BJ (cell line): Measurements from ENCODE around the gene SPTAN1. TPM values are rescaled to one million over a fixed set of nuclear protein-coding genes. Genes with fewer than 3 reads are reported as not detected.
"Not testable (repeated sequence)": the region's sequence is repeated elsewhere in the genome, so short reads cannot be mapped to it uniquely, and the experiment has no call there.

Source experiments
- CTCF ChIA-PET: fragments of 350-600 bp; formaldehyde crosslinking; extraction: SDS; loops from one replicate; lab custom pipeline; 2021; ENCODE audit warnings: antibody characterized with exemption, inconsistent platforms; lab: Yijun Ruan, JAX
- POLR2A ChIA-PET: fragments of 300-600 bp; sonication (Branson Sonifier 250); formaldehyde crosslinking; extraction: SDS; loops from one replicate; lab custom pipeline; 2021; ENCODE audit warnings: antibody characterized with exemption; lab: Charles Lee
- DNase-seq: peaks from one replicate; pipeline ENCODE4 v3.0.0-alpha.2; 2011; ENCODE audit warnings: low read depth
- H3K27me3 ChIP-seq: 2 replicates; pipeline ENCODE4 v1.6.0; 2011; ENCODE audit warnings: low read length; ENCODE audit not compliant: control insufficient read depth, insufficient read depth
- H3K36me3 ChIP-seq: 2 replicates; pipeline ENCODE4 v1.5.1; 2011; ENCODE audit warnings: low read length; ENCODE audit not compliant: control insufficient read depth, insufficient read depth
- H3K4me3 ChIP-seq: 2 replicates; pipeline ENCODE4 v1.5.1; 2011; ENCODE audit warnings: low read depth, mild to moderate bottlenecking, control low read depth, low read length
- polyA plus RNA-seq: library from polyadenylated mRNA; depleted of rRNA; stranded (reverse); fragments of >200 nt; gene quantifications from 2 replicates; pipeline ENCODE4 v1.2.3, GENCODE V29; 2011
- TF ChIP-seq, protein P1 (sequence below): IDR thresholded peaks from 2 replicates; pipeline ENCODE4 v1.5.1; 2011; ENCODE audit warnings: low read depth, mild to moderate bottlenecking, control low read depth, inconsistent platforms, low read length, moderate library complexity; ENCODE audit not compliant: insufficient read depth

The SPTAN1 gene
- polyA plus RNA-seq, 1 experiment: 317 TPM

DNA sequence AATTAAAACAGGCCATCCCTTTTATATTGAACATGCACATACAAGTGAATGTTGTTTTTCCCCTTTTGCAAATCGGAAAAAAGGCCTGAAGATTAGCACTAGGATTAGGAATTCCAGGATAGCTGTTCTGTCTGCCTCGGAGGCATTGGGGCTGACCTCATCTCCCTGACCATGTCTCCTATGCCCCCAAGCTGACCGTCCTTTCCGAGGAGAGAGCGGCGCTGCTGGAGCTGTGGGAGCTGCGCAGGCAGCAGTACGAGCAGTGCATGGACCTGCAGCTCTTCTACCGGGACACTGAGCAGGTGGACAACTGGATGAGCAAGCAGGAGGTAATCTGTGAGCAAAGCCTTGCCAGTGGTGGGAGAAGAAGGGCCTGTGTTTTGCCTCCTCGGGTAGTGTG, 28.3 kb downstream of the SPTAN1 start:
- ChIA-PET POLR2A (no interaction called here), CTCF (interaction anchor here (0.9 kb wide), 1 partner anchor 55 kb away, joined by 3 read pairs; no protein-coding TSS in a partner anchor)
- Histone ChIP-seq H3K4me3 (no peak overlapping the region), H3K27me3 (no peaks in the 10 kb centered on the region), H3K36me3 (peaks cover 67% of the 10 kb centered on the region)
- TF ChIP-seq, protein P1, sequence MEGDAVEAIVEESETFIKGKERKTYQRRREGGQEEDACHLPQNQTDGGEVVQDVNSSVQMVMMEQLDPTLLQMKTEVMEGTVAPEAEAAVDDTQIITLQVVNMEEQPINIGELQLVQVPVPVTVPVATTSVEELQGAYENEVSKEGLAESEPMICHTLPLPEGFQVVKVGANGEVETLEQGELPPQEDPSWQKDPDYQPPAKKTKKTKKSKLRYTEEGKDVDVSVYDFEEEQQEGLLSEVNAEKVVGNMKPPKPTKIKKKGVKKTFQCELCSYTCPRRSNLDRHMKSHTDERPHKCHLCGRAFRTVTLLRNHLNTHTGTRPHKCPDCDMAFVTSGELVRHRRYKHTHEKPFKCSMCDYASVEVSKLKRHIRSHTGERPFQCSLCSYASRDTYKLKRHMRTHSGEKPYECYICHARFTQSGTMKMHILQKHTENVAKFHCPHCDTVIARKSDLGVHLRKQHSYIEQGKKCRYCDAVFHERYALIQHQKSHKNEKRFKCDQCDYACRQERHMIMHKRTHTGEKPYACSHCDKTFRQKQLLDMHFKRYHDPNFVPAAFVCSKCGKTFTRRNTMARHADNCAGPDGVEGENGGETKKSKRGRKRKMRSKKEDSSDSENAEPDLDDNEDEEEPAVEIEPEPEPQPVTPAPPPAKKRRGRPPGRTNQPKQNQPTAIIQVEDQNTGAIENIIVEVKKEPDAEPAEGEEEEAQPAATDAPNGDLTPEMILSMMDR: no peak
- no peak for DNase-seq

DNA sequence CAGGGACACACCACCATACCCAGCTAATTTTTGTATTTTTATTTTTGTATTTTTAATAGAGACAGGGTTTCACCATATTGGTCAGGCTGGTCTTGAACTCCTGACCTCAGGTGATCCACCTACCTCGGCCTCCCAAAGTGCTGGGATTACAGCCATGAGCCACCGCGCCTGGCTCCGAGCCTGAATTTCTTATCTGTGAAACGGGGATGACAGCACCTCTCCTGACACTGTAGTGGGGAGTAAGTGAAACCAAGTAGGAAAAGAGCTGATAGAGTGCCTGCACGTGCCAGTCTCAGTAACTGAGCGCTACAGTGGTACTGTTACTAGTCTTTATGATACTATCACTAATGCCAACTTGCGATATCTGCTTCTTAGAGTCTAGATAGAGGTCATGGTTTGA, 32.8 kb downstream of the SPTAN1 start:
- CTCF ChIA-PET, DNase-seq, H3K27me3 ChIP-seq, POLR2A ChIA-PET, H3K4me3 ChIP-seq: not testable (repeated sequence)
- peaks cover 52% of the 10 kb centered on the region for H3K36me3 ChIP-seq

DNA sequence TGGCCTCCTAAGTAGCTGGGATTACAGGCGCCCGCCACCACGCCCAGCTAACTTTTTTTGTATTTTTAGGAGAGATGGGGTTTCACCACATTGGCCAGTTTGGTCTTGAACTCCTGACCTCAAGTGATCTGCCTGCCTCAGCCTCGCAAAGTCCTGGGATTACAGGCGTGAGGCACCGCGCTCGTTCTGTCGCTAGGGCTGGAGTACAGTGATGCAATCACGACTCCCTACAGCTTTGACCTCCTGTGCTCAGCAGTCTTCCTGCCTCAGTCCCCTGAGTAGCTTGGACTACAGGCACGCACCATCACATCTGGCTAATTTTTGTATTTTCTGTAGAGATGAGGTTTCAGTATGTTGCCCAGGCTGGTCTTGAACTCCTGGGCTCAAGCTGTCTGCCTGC, 34.5 kb downstream of the SPTAN1 start:
- H3K27me3 ChIP-seq, POLR2A ChIA-PET, H3K4me3 ChIP-seq, CTCF ChIA-PET, DNase-seq: not testable (repeated sequence)
- H3K36me3 ChIP-seq: peaks cover 51% of the 10 kb centered on the region

DNA sequence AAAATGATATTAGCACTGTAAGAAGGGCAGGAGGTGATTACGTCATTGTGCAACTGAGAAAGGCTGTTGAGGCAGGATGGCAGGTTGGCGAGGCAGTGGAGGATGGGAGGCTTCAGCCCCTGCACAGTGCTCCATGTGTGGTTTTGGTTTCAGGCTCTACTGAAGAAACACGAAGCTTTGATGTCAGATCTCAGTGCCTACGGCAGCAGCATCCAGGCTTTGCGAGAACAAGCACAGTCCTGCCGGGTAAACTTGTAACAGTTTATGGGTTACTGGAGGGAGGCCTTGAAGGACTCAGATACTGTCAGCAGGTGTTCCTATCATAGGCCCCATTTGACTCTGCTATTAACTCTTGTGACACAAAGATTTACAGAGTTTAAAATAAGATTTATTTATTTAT, 35.1 kb downstream of the SPTAN1 start:
- CTCF ChIA-PET: no interaction called here

DNA sequence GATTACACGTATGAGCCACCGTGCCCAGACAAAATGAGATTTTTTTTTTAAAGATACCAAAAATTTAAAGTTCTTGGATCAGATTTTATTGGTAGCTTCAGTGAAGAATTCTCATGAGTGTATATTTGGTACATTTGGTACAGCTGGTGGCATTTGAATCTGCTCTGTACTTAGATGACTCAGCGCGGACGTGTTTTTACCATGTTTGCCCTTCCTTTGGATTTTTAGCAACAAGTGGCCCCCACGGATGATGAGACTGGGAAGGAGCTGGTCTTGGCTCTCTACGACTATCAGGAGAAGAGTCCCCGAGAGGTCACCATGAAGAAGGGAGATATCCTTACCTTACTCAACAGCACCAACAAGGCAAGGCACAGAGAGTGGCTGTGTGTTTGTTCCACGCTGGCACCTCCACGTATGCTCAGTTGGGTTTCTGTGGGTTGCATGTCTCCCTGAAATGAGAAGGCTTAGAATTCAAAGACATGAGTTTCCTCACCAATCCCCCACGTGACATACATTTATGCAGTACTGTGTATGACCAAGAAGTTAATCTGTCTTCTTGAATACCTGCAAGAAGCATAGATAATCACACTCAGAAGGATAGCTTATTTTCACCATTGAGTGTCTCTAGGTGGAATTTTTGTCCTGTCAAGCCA, 36.3 kb downstream of the SPTAN1 start:
- Histone ChIP-seq H3K36me3 (peaks cover 45% of the 10 kb centered on the region), H3K27me3 (no peaks in the 10 kb centered on the region), H3K4me3 (no peak overlapping the region)
- CTCF ChIA-PET: no interaction called here
- POLR2A ChIA-PET: no interaction called here
- DNase-seq: no peak
- TF ChIP-seq, protein P1: no peak

More for the DNA sequence above, 35.1 kb downstream of the SPTAN1 start:
- Histone ChIP-seq H3K36me3 (peaks cover 49% of the 10 kb centered on the region), H3K4me3 (no peak overlapping the region), H3K27me3 (no peaks in the 10 kb centered on the region)
- DNase-seq: no peak
- POLR2A ChIA-PET: no interaction called here
- TF ChIP-seq, protein P1: no peak

DNA sequence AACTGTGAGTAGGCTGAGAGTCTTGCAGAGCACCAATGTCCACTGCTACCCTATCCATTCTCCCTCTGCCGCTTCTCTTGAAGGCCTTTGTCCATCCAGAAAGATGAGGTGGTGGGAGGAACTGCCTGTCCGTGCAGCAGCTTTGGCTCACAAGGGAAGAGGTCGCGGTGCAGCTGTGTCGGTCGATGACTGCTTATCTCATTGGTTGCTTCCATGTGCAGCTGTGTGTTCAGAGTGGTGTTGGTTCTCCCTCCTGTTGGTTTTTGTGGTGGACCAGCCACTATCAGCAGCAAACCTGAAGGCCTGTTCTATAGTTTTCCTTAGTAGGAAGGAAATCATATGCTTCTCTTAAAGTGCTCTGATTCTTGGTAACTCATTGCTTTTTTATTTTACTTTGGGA, 40.7 kb downstream of the SPTAN1 start:
- POLR2A ChIA-PET: no interaction called here
- TF ChIP-seq, protein P1: no peak
- H3K27me3 ChIP-seq: no peaks in the 10 kb centered on the region
- CTCF ChIA-PET: no interaction called here
- DNase-seq: no peak
- H3K36me3 ChIP-seq: peaks cover 38% of the 10 kb centered on the region
- H3K4me3 ChIP-seq: no peak overlapping the region
